HG02623 (cell line): ENCODE results near the gene GLI3.

Experiments used
- ATAC-seq: cut with Tn5 transposase; IDR thresholded peaks from one replicate; pipeline ENCODE4 v1.9.1; 2021; ENCODE audit warnings: moderate library complexity; ENCODE audit not compliant: unreplicated experiment

GLI3 gene

DNA sequence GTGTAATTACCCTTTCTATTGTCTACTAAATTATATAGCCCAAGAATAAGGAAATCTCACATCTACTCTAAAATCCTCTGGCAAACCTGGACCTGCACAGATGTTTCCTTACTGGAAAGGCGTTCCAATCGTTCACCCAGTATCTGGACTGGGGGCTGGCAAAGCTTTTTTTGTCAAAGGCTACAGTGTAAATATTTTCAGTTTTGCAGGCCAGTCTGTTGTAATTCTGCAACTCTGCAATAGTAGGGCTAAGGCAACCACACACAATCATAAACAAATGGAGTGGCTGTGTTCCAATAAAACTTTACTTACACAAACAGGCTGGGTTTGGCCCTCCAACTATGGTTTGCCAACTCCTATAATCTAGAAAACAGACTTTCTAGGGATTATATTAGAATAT is 56.2 kb downstream of the GLI3 start:
- ATAC-seq = no peak

DNA sequence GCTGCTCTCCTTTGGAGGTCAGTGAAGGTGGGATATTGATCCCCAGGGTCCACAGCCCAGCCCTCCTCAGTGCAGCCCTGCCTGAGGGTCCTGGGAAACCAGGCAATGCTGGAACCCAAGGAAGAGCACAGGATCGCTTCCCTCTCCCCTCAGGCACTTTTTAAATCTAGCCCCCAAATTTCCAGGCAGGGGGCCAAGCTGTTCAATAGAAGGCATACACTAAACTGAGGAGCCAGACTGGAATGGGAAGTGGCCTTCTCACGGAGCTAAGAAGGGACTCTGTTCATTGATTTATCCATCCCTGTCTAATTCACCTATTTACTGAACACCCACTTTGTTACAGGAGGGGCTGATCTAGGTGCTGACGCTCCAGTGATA is 60.3 kb downstream of the GLI3 start:
- no peak for ATAC-seq

DNA sequence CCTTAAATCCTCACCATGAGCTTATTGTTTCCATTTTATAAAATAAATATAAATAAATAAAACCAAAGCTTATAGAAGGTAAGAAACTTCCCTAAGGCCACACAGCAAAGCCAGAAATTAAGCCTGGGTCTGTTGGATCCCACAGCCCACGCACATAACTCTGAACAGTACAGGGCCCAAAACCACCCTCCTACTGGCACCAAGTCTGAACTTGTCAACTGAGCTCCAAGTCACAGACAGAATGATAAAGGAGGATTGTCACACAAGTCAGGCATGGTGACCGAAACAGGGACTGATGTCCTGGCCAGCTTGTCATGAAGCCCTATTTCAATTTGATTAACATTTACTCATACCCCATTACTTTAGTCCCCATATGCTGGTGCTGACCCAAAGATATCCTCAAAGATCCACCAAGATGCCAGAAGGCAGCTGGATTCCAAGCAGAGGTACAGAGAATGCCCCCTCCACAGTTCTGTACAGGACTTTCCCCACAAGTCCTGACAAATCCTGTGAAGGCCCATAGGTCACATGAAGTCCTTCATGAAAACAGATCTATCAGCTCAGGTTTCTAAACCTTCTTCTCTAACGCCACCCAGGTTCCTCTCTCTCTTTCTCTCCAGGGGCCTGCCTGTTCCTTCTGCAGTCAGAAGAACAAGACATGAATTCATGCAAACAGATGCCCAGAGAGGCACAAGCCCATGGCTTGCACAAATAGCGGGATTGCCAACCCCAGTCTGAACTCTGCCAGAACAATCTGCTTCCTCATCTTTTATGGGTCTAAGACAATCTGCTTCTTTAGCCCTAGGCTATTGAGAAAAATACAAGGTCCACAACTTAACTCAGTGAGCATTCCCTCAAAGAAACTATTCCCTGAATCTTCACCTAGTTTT is 60.9 kb downstream of the GLI3 start:
- no peak for ATAC-seq

DNA sequence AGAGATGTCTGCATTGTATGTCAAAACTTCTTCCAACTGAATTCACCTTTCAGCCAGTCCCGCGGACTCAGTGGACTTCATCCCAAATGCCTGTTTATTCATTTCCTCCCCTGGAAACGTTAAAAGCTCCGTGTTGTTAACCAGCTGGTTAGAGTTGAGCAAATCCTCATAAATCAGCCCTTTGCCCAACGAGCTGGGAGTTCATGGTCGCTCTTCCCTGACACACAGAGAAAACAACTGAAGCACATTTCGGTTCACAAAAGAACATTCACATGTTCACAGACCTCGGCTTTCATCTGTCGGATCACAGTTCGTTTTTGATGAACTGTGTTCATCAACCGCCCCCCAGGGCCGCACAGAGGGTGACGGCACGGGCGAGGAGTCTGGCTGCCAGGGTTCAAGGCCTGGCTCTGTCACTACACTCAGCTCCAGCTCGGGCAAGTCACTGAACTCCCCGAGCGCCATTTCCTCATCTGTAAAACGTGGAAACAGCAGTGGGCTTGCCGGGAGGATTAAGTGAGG is 62.6 kb downstream of the GLI3 start:
- no peak for ATAC-seq

DNA sequence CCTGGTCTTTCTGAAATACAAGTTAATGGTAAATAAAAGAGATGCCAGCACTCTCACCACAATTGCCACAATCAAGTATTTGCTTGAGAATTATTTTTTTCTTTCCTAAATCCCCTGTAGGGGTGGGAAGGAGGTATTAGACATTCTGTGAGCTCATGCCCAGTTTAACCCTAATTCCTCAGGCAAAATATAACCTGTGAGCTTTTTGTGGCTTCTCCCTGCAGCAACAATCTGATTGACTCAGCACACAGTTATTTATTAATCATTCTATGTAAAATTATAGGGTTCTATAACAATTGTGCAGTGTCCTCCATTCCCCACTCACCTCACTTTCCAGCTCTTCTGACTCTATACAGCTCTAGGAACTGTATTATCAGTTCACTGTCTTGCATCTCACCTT is 66.3 kb downstream of the GLI3 start:
- ATAC-seq = no peak

DNA sequence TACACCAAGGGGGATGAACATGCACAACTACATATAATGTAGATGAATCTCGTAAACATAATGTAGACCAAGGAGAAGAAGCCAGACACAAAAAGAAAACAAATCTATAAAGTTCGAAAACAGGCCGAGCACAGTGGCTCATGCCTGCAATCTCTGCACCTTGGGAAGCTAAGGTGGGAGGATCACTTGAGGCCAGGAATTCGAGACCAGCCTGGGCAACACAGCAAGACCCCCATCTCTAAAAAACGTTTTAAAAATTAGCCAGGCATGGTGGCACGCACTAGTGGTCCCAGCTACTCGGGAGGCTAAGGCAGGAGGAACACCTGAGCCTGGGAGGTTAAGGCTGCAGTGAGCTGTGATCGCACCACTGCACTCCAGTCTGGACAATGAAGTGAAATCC is 68.5 kb downstream of the GLI3 start:
- ATAC-seq = no peak

DNA sequence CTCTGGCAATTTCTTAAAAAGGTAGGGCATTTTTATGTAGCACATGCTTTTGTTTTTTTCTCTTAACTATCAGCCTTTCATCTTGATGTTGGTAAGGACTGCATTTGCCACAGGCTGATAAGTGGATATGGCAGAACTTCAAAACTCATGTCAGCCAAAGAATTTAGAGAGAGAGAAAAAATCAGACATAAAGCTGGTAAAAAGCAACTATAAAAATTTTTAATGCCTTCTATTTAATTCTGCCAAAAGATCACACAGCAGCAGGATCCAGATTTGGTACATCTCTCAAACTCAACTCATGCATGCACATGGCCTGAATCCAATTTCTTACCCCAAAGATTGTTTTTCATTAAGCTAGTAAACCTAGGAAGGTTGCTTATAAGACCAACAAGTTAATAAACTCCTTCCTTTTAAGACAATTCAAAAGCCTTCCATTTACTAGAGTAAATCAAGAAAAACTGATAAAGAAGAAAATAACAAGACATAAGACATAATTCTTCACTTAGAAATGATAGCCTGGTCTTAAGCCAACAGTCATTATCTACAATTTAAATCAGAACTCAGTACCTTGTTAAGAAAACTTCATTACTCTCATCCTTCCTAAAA is 69.3 kb downstream of the GLI3 start:
- no peak for ATAC-seq

DNA sequence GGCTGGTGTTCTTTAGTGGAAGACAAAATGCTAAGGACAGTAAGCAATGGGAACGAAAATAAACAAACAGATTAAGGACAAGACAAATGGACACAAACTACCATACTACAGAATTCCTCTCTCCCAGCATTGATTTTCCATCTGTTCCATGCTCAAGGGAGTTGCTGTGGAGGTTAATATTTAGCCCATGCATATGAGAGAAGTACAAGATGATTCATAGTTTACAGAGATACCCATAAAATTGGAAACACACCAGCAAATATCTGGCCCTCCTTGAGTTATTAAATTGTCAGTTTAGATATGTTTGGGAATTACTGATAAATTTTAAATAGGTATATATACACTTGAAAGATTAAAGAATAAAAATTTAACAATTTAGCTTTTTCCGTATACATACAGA is 69.8 kb downstream of the GLI3 start:
- ATAC-seq = no peak

DNA sequence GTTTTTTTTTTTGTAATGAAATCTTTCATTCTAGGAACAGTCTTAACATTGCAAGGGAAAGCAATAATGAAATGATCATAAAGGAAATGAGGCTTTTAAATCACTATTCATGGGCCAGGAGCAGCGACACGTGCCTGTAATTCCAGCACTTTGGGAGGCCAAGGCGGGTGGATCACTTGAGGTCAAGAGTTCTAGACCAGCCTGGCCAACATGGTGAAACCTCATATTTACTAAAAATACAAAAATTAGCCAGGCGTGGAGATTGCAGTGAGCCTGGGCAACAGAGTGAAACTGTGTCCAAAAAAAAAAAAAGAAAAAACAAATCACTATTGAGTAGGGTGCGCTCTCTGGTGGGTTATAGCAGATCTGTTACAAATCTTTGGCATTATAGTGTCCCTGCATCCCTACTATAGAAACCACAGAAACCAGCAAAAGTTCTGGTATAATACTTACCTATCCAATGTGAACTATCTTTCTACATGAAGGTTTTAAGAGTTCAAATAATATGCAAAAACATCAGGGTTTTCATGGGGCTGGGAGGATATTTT is 72.1 kb downstream of the GLI3 start:
- no peak for ATAC-seq

DNA sequence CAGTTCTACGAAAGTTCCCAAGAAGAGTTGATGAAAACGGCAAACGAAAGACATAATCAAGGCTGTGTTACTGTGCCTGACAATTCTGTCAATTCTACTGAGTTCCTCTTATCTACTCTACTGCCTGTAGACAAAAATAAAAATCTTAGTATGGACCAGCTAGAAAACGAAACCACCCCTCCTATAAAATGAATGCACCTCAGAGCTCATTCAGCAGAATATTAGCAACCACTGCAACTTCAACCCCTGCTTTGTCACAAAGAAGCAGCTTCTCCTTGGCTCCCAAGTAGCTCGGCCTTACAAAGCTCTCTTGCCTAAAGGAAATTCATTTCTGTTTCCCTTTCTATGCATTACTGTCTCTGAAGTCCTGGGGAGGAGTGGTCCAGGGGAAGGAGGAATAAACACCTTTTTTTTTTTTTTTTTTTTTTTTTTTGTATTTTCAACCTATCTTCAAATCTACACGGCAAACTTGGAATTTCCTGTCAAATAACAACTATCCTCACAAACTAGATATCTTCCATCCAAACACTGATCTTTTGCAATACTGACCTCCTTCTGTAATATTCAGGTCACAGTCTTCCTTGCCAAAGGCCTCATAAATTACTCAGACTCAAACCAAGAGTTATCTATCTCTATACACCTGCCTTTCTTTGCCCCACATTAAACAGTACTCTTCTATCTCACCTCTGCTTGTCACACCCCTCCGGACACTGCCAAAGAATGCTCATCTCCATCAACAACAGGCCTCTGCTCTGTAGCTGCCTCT is 74.3 kb downstream of the GLI3 start:
- no peak for ATAC-seq

DNA sequence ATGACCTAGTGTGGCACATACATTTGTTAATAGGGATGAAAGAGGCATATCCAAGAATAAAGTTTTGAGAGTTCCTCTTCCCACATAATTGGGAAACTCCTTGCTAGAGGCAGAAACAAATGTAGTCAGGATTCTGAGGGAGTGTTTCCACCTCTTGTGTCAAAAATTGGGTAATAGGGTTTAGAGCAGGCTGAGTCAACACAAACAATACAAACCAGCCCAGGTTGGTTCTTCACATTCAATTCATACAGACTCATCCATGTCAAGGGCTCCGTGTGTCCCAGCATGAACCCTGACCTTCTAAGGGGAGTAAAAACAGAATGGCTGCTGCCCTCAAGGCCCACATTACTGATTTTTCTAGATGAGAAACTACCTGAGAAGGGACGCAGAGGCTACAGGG is 75.3 kb downstream of the GLI3 start:
- ATAC-seq = no peak

DNA sequence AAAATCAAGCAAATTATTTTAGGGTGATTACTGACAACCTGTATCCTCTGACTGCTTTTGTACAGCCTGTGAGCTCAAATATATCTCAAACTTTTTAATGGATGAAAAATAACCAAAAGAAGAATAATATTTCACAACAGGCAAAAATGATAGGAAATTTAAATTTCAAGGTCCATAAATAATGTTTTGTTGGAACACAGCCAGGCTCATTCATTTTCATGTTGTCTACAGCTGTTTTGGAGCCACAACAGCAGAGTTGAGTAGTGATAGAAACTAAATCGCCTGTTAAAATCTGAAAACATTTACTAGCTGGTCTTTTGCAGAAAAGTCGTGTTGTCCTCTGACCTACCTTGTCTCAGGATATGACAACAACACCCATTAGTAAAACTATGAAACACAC is 75.9 kb downstream of the GLI3 start:
- ATAC-seq = no peak

DNA sequence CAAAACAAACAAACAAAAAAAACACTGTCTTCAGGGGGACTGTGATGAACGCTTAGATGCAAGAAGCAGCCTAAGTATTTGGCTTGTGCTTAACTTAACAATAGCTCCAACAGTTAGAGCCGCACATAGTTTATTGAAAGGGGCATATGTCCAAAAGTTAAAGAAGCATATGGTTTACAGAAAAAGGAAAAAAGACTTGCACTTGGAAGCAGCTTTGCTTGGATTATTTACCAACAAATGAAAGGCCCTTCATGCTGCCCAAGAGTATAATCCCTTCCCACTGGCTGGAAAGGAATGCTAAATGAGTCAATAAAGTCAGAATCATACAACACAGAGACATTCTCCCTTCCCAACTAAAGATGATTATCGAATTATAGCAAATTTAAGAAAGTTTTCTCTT is 77.9 kb downstream of the GLI3 start:
- ATAC-seq = no peak

DNA sequence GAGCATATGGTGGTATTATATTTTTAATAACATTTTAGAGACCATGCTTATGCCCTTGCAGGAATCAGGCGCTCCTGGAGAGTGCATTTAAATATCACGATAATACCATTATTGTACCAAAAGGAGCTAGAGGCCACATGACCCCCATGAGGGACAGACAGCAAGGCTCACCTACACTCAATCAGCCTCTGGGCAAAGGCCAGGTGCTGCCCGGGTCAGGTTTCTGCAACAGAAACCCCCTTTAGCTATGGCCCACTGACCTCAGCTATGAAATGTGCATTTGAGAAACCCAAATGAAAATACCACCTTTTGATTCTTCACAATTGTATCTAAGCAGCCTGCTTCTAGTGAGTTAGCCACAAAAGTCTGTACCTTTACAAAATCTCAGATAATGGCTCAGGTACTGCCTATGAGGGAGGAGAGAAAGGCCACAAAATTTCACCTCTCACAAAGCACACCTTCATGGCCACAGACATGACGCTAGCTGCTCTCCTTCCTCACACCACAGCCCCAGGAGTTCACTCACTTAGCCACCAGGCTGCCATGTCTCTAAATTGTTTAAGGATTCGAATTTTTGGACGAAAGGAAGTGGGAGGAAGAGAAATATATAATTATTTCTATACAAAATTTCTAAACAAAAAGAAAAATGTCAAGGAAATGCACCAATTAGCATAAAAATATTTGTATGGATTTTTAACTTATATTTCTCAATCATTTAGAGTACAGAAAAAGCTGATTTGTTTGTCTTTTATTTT is 79.9 kb downstream of the GLI3 start:
- no peak for ATAC-seq

DNA sequence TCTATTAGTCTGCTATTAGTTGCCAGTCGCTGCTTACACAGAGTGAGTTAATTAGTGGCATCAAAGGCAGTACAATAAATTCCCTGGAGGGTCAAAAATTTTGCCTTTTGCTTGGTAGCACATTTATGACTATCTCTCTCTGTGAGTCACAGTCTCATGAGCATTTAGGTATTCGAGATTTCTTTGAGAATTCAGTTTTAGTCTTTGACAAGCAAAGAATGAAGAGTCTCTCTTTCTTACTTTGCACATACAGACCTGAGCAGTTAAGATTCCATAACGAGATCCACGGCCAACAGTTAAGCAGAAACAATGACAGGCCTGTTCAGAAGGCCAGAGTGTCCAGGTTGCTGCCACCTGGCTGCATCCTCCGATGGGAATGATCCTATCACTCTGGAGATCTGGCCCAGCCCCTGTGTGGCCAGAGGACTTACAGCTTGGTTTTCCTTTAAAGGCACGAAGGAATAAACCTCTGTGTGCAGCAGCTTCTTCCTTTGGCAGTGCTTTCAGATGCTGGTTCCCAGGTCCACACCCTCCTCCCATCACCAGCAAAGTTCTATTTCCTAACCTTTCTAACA is 80.6 kb downstream of the GLI3 start:
- no peak for ATAC-seq

DNA sequence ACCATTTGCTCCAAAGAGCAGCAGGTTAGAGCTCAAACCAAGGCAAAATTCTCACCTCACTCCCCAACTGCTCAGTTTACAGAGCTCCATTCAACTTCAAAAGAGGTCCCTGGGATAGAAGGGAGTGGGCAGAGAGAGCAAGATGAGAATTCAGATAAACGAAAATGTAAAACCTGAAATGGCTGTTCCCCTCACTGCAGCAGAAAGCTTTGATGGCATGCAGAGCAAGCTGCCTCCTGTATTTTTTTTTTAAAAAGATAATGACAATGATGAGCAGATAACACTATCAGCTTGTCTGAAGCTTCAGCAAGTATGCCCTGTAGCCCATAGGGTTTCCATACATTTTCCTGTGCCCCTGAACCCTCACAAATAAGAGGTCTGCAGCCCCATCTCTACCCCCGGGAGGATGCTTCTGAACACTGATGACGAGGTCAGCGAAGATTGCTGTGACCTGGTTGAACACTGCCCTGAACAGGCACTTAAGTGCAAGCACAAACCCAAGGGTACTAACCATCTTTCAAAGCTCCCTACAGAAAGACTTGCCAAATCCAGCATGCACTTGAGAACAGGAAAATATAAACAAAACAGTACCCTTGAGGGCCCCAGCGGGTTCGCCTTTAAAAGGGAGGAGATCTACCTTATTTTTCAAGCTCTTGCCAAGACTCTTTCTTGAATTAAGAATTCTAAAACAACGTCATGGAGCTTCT is 81.3 kb downstream of the GLI3 start:
- no peak for ATAC-seq

DNA sequence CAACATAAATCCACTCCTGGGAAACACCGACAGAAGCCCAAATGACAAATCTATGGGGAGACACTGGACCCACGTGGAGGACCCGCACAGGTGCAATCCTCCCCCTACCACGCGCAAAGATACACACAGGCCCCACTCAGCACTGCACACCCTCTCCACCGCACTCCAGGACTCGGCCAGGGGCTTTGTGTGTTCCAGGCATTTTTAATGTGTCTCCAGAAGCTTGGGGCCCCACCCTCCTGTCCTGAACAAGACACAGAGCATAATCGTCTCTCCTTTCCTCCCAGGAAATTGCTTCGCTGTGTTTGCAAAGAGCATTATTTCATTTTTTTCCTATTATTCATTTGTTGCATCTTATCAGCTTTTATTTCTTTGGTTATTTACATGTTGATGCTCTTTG is 82.8 kb downstream of the GLI3 start:
- no peak for ATAC-seq

DNA sequence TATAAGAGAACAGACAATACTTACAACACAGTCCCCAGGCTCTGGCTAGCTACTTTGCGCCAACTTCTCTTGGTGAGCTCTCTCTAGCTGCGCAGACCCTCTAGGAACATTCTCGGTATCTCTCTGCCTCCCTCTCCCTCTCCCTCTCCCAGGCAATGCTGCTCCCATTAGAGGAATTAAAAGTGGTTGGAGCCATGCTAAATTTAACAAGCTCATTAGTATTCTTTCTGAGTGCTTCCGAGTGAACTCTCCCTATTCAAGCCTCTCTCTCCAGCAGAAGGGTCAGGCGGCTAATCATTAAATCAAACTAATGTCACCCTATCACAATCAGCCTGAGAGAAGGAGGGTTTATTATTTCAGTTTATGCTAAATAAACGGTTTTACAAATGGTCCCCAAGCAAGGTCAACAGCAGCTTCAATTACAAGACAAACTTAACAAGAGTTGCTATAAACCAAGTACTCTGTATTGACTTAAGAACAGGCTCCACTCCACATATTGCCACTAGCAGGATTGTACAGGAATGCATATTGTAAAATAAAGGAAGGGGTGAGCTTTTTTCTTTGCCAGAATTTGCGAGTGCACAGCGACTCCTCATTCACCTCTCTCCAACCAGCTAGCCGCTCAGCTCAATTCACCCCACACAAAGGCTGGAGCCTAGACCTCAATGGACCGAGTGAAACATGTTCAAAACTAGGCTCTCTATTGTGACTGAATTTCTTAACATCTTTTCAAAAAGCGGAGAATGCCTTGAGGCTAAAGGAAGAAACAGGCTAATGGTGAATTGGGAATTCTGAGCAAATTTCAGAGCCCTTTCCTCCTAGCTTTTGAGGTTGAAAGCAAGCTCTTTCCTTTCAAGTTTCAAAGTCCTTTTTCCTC is 84.4 kb downstream of the GLI3 start:
- no peak for ATAC-seq

DNA sequence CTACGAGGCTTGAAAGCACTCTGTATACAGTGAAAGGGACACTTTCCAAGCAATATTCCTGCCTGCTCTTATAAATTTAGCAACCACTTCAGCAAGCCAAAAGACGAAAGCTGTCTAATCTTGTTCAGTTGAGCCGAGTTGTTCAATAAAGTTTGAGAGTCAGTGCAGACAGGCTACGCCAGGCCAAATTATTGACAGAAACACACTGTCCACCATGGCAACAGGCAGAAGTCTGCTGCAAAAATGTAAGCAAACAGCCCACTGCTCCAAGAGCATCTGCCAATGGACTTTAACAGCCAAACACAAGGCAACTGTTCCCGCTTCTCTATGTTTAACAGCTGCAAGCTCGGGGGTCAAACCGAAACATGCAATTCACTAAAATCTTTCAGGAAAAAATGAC is 85.7 kb downstream of the GLI3 start:
- ATAC-seq = no peak
